ENCODE measurements around the gene CDKN2B-AS1. TPM values are rescaled to one million over a fixed set of nuclear protein-coding genes. Genes with fewer than 3 reads are reported as not detected.

CDKN2B-AS1 gene
- total RNA-seq, 1 donor from 2014 or later: 3.5 TPM

GRCh38 chr9:22078081-22078480 is 83.5 kb downstream of the CDKN2B-AS1 start:
- no peak overlapping the region for H3K27ac Mint-ChIP-seq (ENCODE audit: unreplicated experiment)
- TF ChIP-seq CTCF (IDR thresholded peaks at IDR 0.05): no peak

GRCh38 chr9:22079873-22080341 is 85.3 kb downstream of the CDKN2B-AS1 start:
- Mint-ChIP-seq H3K9me3 (ENCODE audit: low read depth) (peaks cover 14% of the 10 kb centered on the region), H3K4me3 (ENCODE audit: unreplicated experiment) (no peak overlapping the region), H3K27me3 (ENCODE audit: low read depth) (no peaks in the 10 kb centered on the region), H3K36me3 (ENCODE audit: low read depth) (peaks cover 5% of the 10 kb centered on the region), H3K27ac (ENCODE audit: unreplicated experiment) (no peak overlapping the region), H3K4me1 (ENCODE audit: low read depth) (peaks cover 35% of the 10 kb centered on the region)
- no peak for DNase-seq (ENCODE audit: low spot score)
- no peak for TF ChIP-seq CTCF (IDR thresholded peaks at IDR 0.05)

More at GRCh38 chr9:22078081-22078480, 83.5 kb downstream of the CDKN2B-AS1 start:
- H3K4me1 Mint-ChIP-seq (ENCODE audit: low read depth): peaks cover 17% of the 10 kb centered on the region
- no peak for DNase-seq (ENCODE audit: low spot score)
- no peaks in the 10 kb centered on the region for H3K27me3 Mint-ChIP-seq (ENCODE audit: low read depth)
- H3K4me3 Mint-ChIP-seq (ENCODE audit: unreplicated experiment): no peak overlapping the region
- H3K36me3 Mint-ChIP-seq (ENCODE audit: low read depth): peaks cover 4% of the 10 kb centered on the region
- H3K9me3 Mint-ChIP-seq (ENCODE audit: low read depth): peaks cover 8% of the 10 kb centered on the region

- H3K36me3 Mint-ChIP-seq (ENCODE audit: low read depth): peaks cover 3% of the 10 kb centered on the region
- H3K27me3 Mint-ChIP-seq (ENCODE audit: low read depth): no peaks in the 10 kb centered on the region
- H3K27ac Mint-ChIP-seq (ENCODE audit: unreplicated experiment): peak overlapping the region; percentile 81
- H3K4me3 Mint-ChIP-seq (ENCODE audit: unreplicated experiment): no peak overlapping the region
- TF ChIP-seq CTCF (IDR thresholded peaks at IDR 0.05): no peak
- peaks cover 16% of the 10 kb centered on the region for H3K9me3 Mint-ChIP-seq (ENCODE audit: low read depth)
- DNase-seq (ENCODE audit: low spot score): no peak
- peaks cover 65% of the 10 kb centered on the region for H3K4me1 Mint-ChIP-seq (ENCODE audit: low read depth)
These were observed 89.9 kb downstream of the CDKN2B-AS1 start for GRCh38 chr9:22084336-22085035.

GRCh38 chr9:22088053-22088716 is 93.6 kb downstream of the CDKN2B-AS1 start:
- peaks cover 47% of the 10 kb centered on the region for H3K4me1 Mint-ChIP-seq (ENCODE audit: low read depth)
- H3K27me3 Mint-ChIP-seq (ENCODE audit: low read depth): no peaks in the 10 kb centered on the region
- TF ChIP-seq CTCF (IDR thresholded peaks at IDR 0.05): no peak
- peaks cover 12% of the 10 kb centered on the region for H3K9me3 Mint-ChIP-seq (ENCODE audit: low read depth)
- peak overlapping the region; percentile 66 for H3K27ac Mint-ChIP-seq (ENCODE audit: unreplicated experiment)
- H3K36me3 Mint-ChIP-seq (ENCODE audit: low read depth): peaks cover 8% of the 10 kb centered on the region
- DNase-seq (ENCODE audit: low spot score): no peak
- no peak overlapping the region for H3K4me3 Mint-ChIP-seq (ENCODE audit: unreplicated experiment)

- no peak for DNase-seq (ENCODE audit: low spot score)
These were observed 94.1 kb downstream of the CDKN2B-AS1 start for GRCh38 chr9:22088717-22089061.

More at GRCh38 chr9:22088717-22089061, 94.1 kb downstream of the CDKN2B-AS1 start:
- H3K4me3 Mint-ChIP-seq (ENCODE audit: unreplicated experiment): no peak overlapping the region
- H3K4me1 Mint-ChIP-seq (ENCODE audit: low read depth): peaks cover 42% of the 10 kb centered on the region
- TF ChIP-seq CTCF (IDR thresholded peaks at IDR 0.05): no peak
- H3K27ac Mint-ChIP-seq (ENCODE audit: unreplicated experiment): peak overlapping the region; percentile 17
- H3K9me3 Mint-ChIP-seq (ENCODE audit: low read depth): peaks cover 9% of the 10 kb centered on the region
- H3K36me3 Mint-ChIP-seq (ENCODE audit: low read depth): peaks cover 9% of the 10 kb centered on the region
- H3K27me3 Mint-ChIP-seq (ENCODE audit: low read depth): no peaks in the 10 kb centered on the region

Measured in chondrocyte (in vitro differentiated cells).